Transverse colon (tissue), 4 donors: ENCODE results near the gene UHRF1. TPM values are rescaled to one million over a fixed set of nuclear protein-coding genes. Genes with fewer than 3 reads are reported as not detected.

Experiments used
- DNase-seq: peaks from one replicate; pipeline ENCODE4 v3.0.0-alpha.2; 2019
- H3K27ac ChIP-seq, 4 donors: fragments of 200-600 bp; sonication (generic); 2 replicates each; pipeline ENCODE4 v1.5.1; 2016 to 2018; ENCODE audit warnings: inconsistent platforms in 4 of 4
- H3K27me3 ChIP-seq: fragments of 200-600 bp; sonication (generic); 2 replicates; pipeline ENCODE4 v1.5.1; 2017; ENCODE audit warnings: inconsistent platforms
- H3K36me3 ChIP-seq, 4 donors: fragments of 200-600 bp; sonication (generic); 2 replicates each; pipeline ENCODE4 v1.5.1; 2017 to 2019; ENCODE audit warnings: inconsistent platforms in 4 of 4
- H3K4me1 ChIP-seq, 4 donors: fragments of 200-600 bp; sonication (generic); 2 replicates each; pipeline ENCODE4 v1.5.1; 2017 to 2020; ENCODE audit warnings: inconsistent platforms in 4 of 4
- H3K4me3 ChIP-seq, 4 donors: fragments of 200-600 bp; sonication (generic); 1 replicate in 1 of 4; 2 replicates in 3 of 4; pipeline versions ENCODE4 v1.5.1 to v1.6.1; 2017 to 2019; ENCODE audit warnings: inconsistent platforms in 4 of 4
- H3K9me3 ChIP-seq, 2 donors: fragments of 200-600 bp; sonication (generic); 2 replicates each; pipeline ENCODE4 v1.5.1; 2017 to 2019; ENCODE audit warnings: inconsistent platforms in 2 of 2
- EP300 ChIP-seq: sonication (generic); formaldehyde crosslinking; IDR thresholded peaks from one replicate; pipeline ENCODE4 v1.6.1; 2017; ENCODE audit warnings: antibody characterized with exemption, low read depth
- POLR2A ChIP-seq: fragments of 450-650 bp; IDR thresholded peaks from one replicate; pipeline ENCODE4 v1.6.1; 2016; ENCODE audit warnings: antibody characterized with exemption, mild to moderate bottlenecking, moderate library complexity
- POLR2AphosphoS5 ChIP-seq, 3 donors: sonication (generic); formaldehyde crosslinking; IDR thresholded peaks; one replicate each; pipeline ENCODE4 v1.6.1; 2016; ENCODE audit warnings: antibody characterized with exemption in 3 of 3
- WGBS, 2 donors: methylation state at CpG; one replicate each; pipeline ENCODE4 v1.1.5; 2018; ENCODE audit warnings: low coverage in 1 of 2; 5-methylcytosine and 5-hydroxymethylcytosine counted together
- in situ Hi-C, 4 donors: fragments of 200-750 bp; cut with MboI; loops; one replicate each; pipeline versions ENCODE4 v1.15.0 to v1.15.1; 2017; ENCODE audit warnings: low sequenced_read_pairs in 3 of 4, low pct_ligation_motif_present in 1 of 4, low pct_unique_long_range_greater_than_20kb in 1 of 4
- intact Hi-C: fragments of 100-400 bp; cut with DNase I; formaldehyde crosslinking; loops from one replicate; pipeline ENCODE4 v1.15.1; 2023; ENCODE audit warnings: low total_unique reads
- total RNA-seq, 4 donors: library from RNA; depleted of rRNA; stranded (reverse); fragments of >200 nt; gene quantifications; one replicate each; pipeline ENCODE4 v1.1.0, GENCODE V29; 2016
- TF ChIP-seq, protein P1 (sequence below), 5 experiments: fragments of 200-600 bp in 3 of 5; fragments of 450-650 bp in 2 of 5; sonication (generic) in 3 of 5; IDR thresholded peaks; 1 replicate in 2 of 5; 2 replicates in 3 of 5; pipeline ENCODE4 v1.5.1; 2016 to 2017; ENCODE audit warnings: antibody characterized with exemption in 5 of 5, inconsistent platforms in 3 of 5, mild to moderate bottlenecking in 2 of 5, moderate library complexity in 1 of 5

Gene UHRF1
- total RNA-seq, 4 donors from 2014 or later, result 2.9 to 41.2 (median 12.0) TPM

DNA sequence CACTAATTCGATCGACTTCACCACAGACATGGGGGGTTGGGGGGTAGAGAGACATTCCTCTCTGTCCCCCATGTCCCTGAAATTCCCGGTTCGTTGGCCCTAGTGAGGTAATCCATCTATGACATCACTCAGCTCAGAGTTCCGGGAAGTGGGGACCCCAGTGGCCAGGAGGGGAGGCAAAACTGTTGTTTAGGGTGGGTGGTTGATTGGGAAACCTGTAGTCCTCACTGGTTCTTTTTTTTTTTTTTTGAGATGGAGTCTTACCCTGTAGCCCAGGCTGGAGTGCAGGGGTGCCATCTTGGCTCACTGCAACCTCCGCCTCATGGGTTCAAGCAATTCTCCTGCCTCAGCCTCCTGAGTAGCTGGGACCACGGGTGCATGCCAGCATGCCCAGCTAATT is 6.5 kb upstream of the UHRF1 start, which contains the start of gene ARRDC5:
Gene ARRDC5 (minus strand): TSS at position 101 of the 400 bp plus-strand sequence. CDS start 71 bp downstream, at position 30.
- no peaks in the 10 kb centered on the region for H3K36me3 ChIP-seq
- H3K4me3 ChIP-seq, result no peak within 1 kb of the TSS
- intact Hi-C loops (no loop called here), in situ Hi-C loops (loop anchor here in 1 of 4 donors (25.0 kb wide), 1 partner anchor 90 kb away; no protein-coding TSS in a partner anchor)
- TF ChIP-seq EP300 (no peak), POLR2AphosphoS5 (IDR thresholded peaks at IDR 0.05) (no peak), POLR2A (no peak)
- TF ChIP-seq, protein P1, sequence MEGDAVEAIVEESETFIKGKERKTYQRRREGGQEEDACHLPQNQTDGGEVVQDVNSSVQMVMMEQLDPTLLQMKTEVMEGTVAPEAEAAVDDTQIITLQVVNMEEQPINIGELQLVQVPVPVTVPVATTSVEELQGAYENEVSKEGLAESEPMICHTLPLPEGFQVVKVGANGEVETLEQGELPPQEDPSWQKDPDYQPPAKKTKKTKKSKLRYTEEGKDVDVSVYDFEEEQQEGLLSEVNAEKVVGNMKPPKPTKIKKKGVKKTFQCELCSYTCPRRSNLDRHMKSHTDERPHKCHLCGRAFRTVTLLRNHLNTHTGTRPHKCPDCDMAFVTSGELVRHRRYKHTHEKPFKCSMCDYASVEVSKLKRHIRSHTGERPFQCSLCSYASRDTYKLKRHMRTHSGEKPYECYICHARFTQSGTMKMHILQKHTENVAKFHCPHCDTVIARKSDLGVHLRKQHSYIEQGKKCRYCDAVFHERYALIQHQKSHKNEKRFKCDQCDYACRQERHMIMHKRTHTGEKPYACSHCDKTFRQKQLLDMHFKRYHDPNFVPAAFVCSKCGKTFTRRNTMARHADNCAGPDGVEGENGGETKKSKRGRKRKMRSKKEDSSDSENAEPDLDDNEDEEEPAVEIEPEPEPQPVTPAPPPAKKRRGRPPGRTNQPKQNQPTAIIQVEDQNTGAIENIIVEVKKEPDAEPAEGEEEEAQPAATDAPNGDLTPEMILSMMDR (IDR thresholded peaks at IDR 0.05), result no peak
- H3K27ac ChIP-seq, result no peak within 1 kb of the TSS
- H3K27me3 ChIP-seq, result no peaks in the 10 kb centered on the region
- no peaks in the 10 kb centered on the region for H3K9me3 ChIP-seq
- 85% methylated on average over 7 of the region's 7 CpGs; no CpG with 5 or more reads in 1 of the 2 donors for WGBS, 2 donors
- DNase-seq, result no peak
- H3K4me1 ChIP-seq, result no peaks in the 10 kb centered on the region

DNA sequence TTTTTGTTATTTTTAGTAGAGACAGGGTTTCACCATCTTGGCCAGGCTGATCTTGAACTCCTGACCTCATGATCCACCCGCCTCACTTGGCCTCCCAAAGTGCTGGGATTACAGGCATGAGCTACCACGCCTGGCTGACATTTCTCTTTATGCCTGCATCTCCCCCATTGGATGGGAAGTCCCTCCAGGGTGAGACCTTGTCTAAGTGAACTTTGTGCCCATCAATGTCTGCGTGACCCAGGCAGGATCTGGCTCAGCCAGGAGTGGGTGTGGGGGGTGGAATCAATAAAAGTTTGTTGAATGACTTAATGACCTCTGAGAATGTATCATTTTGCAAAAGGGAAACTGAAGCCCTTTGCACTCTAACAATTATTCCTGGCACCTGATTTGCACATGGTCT is 4.8 kb upstream of the UHRF1 start:
- Histone ChIP-seq H3K9me3 (no peaks in the 10 kb centered on the region), H3K27ac (no peak overlapping the region), H3K4me3 (no peak overlapping the region), H3K27me3 (peaks cover 10% of the 10 kb centered on the region), H3K36me3 (no peaks in the 10 kb centered on the region), H3K4me1 (peaks cover 5 to 6% (median 5%) of the 10 kb centered on the region in 4 donors)
- in situ Hi-C loops (loop anchor here in 1 of 4 donors (25.0 kb wide), 1 partner anchor 92 kb away; no protein-coding TSS in a partner anchor), intact Hi-C loops (no loop called here)
- TF ChIP-seq POLR2AphosphoS5 (IDR thresholded peaks at IDR 0.05), result no peak
- TF ChIP-seq, protein P1 (IDR thresholded peaks at IDR 0.05), result no peak
- no peak for TF ChIP-seq EP300
- TF ChIP-seq POLR2A, result no peak
- WGBS, 2 donors, result 60% methylated on average over 3 of the region's 3 CpGs; no CpG with 5 or more reads in 1 of the 2 donors
- DNase-seq, result peak; percentile 33

DNA sequence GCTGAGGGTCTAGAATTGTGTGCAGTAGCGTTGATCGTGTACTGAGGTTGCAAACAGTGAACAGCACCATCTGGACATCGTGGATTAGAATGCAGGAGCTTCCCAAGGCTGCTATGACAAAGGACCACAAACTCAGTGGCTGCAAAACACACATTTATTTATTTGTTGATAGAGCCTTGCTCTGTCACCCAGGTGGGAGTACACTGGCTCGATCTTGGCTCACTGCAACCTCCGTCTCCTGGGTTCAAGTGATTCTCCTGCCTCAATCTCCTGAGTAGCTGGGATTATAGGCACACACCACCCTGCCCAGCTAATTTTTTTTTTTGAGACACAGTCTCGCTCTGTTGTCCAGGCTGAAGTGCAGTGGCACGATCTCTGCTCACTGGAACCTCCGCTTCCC is 2.3 kb upstream of the UHRF1 start:
- DNase-seq, result no peak

DNA sequence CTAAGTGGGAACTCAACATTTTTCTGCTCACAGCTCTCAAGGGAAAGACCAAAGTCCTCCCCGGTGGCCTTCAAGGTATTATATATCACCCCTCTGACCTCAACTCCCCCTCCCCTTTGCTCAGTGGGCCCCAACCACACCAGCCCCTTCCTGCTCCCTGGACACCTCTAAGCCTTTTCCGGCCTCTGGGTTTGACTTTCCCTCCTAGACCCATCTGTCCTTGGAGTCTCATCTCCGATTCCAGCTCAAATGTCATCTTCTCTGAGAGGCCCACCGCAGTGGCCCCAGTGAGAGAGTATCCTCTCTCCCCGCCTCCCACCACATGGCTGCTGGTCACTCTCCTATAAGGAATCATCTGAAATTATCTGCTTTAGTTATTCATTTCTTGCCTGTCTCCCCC is 941 bp upstream of the UHRF1 start:
- TF ChIP-seq POLR2A (no peak), POLR2AphosphoS5 (IDR thresholded peaks at IDR 0.05) (no peak)
- TF ChIP-seq, protein P1 (IDR thresholded peaks at IDR 0.05), result no peak
- H3K36me3 ChIP-seq, result no peaks in the 10 kb centered on the region
- peaks cover 18 to 28% (median 24%) of the 10 kb centered on the region in 4 donors for H3K4me1 ChIP-seq
- in situ Hi-C loops (loop anchor here in 1 of 4 donors (5.0 to 25.0 kb wide), 2 partner anchors 36 to 96 kb away; no protein-coding TSS in a partner anchor), intact Hi-C loops (no loop called here)
- no peaks in the 10 kb centered on the region for H3K9me3 ChIP-seq
- no peak overlapping the region for H3K4me3 ChIP-seq
- peaks cover 10% of the 10 kb centered on the region for H3K27me3 ChIP-seq
- H3K27ac ChIP-seq, result no peak overlapping the region
- no peak for DNase-seq
- 89% methylated on average over 5 of the region's 5 CpGs; no CpG with 5 or more reads in 1 of the 2 donors for WGBS, 2 donors

More for the DNA sequence above, 2.3 kb upstream of the UHRF1 start:
- Histone ChIP-seq H3K9me3 (no peaks in the 10 kb centered on the region), H3K27ac (no peak overlapping the region), H3K36me3 (no peaks in the 10 kb centered on the region), H3K27me3 (peaks cover 10% of the 10 kb centered on the region), H3K4me1 (peaks cover 18 to 24% (median 23%) of the 10 kb centered on the region in 4 donors), H3K4me3 (no peak overlapping the region)
- no peak for TF ChIP-seq POLR2AphosphoS5 (IDR thresholded peaks at IDR 0.05)
- TF ChIP-seq POLR2A, result no peak
- no peak for TF ChIP-seq EP300
- TF ChIP-seq, protein P1 (IDR thresholded peaks at IDR 0.05), result no peak
- 80 to 83% methylated on average over 2 to 8 of the region's 8 CpGs for WGBS, 2 donors
- in situ Hi-C loops, result loop anchor here in 1 of 4 donors (5.0 to 25.0 kb wide), 2 partner anchors 35 to 95 kb away; no protein-coding TSS in a partner anchor
- intact Hi-C loops, result no loop called here
